Mucosa of descending colon (tissue), 3 donors: ENCODE data around the gene SMC1B. TPM values are rescaled to one million over a fixed set of nuclear protein-coding genes. Genes with fewer than 3 reads are reported as not detected.

Source experiments
- ATAC-seq: fragments of 200-7000 bp; cut with Tn5 transposase; one replicate; pipeline ENCODE4 v1.9.1; 2020; ENCODE audit warnings: mild to moderate bottlenecking, moderate library complexity
- DNase-seq, 3 donors: peaks; one replicate each; pipeline ENCODE4 v3.0.0-alpha.2; 2020
- H3K36me3 ChIP-seq: fragments of 200-600 bp; one replicate; pipeline ENCODE4 v1.8.0; 2021; ENCODE audit warnings: low read depth, mild to moderate bottlenecking
- H3K4me1 ChIP-seq: fragments of 200-600 bp; one replicate; pipeline ENCODE4 v1.8.0; 2021; ENCODE audit warnings: low read depth, mild to moderate bottlenecking
- H3K4me3 ChIP-seq: fragments of 200-600 bp; one replicate; pipeline ENCODE4 v1.8.0; 2021; ENCODE audit warnings: mild to moderate bottlenecking
- H3K9me3 ChIP-seq: fragments of 200-600 bp; one replicate; pipeline ENCODE4 v1.8.0; 2021; ENCODE audit warnings: mild to moderate bottlenecking
- CTCF ChIP-seq: fragments of 200-600 bp; IDR thresholded peaks from one replicate; pipeline ENCODE4 v1.8.0; 2022; ENCODE audit warnings: antibody characterized with exemption, mild to moderate bottlenecking
- intact Hi-C, 2 donors: fragments of 100-400 bp; cut with DNase I in 1 of 2; cut with micrococcal nuclease in 1 of 2; formaldehyde crosslinking; loops; one replicate each; pipeline versions ENCODE4 v1.11.0 to v1.11.1; 2022; cut with DNase I, micrococcal nuclease
- total RNA-seq, 3 donors: library from RNA; stranded (reverse); fragmentation: NEBNext Ultra II Directional in 2 of 3; extraction: Animal tissue kit (Norgen Biotek cat#: 25700) in 2 of 3; gene quantifications; one replicate each; pipeline versions ENCODE4 v1.2.1 to v1.2.4, GENCODE V29; 2021 to 2023
- donor health status: DM: no; HTN: no; CAD: no; lungs with moderate emphysema.
- donor health status: DM: no; HTN: no; CAD: no.
- donor health status: DM: no; HTN: yes; CAD: no.

SMC1B gene
- total RNA-seq, 3 donors from 2014 or later: not detected

GRCh38 chr22:45430871-45431270 lies 17.5 kb upstream of the SMC1B start:
- DNase-seq (no peak), ATAC-seq (no peak)
- Histone ChIP-seq H3K4me3 (no peak overlapping the region), H3K36me3 (no peaks in the 10 kb centered on the region), H3K9me3 (no peaks in the 10 kb centered on the region), H3K4me1 (no peaks in the 10 kb centered on the region)
- TF ChIP-seq CTCF: no peak
- intact Hi-C loops: loop anchor here (5.0 to 10.0 kb wide), 2 partner anchors 96 to 164 kb away; no protein-coding TSS in a partner anchor

- H3K9me3 ChIP-seq: no peaks in the 10 kb centered on the region
- intact Hi-C loops: loop anchor here (5.0 to 10.0 kb wide), 2 partner anchors 95 to 163 kb away; no protein-coding TSS in a partner anchor
These were observed 16.8 kb upstream of the SMC1B start for GRCh38 chr22:45429981-45430775.

GRCh38 chr22:45429424-45429823 lies 16.0 kb upstream of the SMC1B start:
- H3K9me3 ChIP-seq: no peaks in the 10 kb centered on the region
- no peak for ATAC-seq
- intact Hi-C loops: no loop called here
- no peak for DNase-seq
- H3K36me3 ChIP-seq: no peaks in the 10 kb centered on the region
- no peak for TF ChIP-seq CTCF
- no peak overlapping the region for H3K4me3 ChIP-seq
- H3K4me1 ChIP-seq: no peaks in the 10 kb centered on the region

More at GRCh38 chr22:45429981-45430775, 16.8 kb upstream of the SMC1B start:
- TF ChIP-seq CTCF: no peak
- no peak for ATAC-seq
- Histone ChIP-seq H3K4me3 (no peak overlapping the region), H3K36me3 (no peaks in the 10 kb centered on the region), H3K4me1 (no peaks in the 10 kb centered on the region)
- no peak for DNase-seq

- H3K9me3 ChIP-seq: no peaks in the 10 kb centered on the region
- no peak for TF ChIP-seq CTCF
- intact Hi-C loops: no loop called here
- H3K4me3 ChIP-seq: no peak overlapping the region
- DNase-seq (no peak), ATAC-seq (no peak)
- no peaks in the 10 kb centered on the region for H3K36me3 ChIP-seq
- H3K4me1 ChIP-seq: no peaks in the 10 kb centered on the region
These were observed 15.3 kb upstream of the SMC1B start for GRCh38 chr22:45428391-45429385.

GRCh38 chr22:45427114-45427513 lies 13.7 kb upstream of the SMC1B start:
- no peak for ATAC-seq
- no peaks in the 10 kb centered on the region for H3K9me3 ChIP-seq
- intact Hi-C loops: no loop called here
- H3K4me3 ChIP-seq: no peak overlapping the region
- no peak for TF ChIP-seq CTCF
- H3K36me3 ChIP-seq: no peaks in the 10 kb centered on the region
- no peak for DNase-seq
- no peaks in the 10 kb centered on the region for H3K4me1 ChIP-seq
